ENCODE results near the gene CLEC4C. TPM values are rescaled to one million over a fixed set of nuclear protein-coding genes. Genes with fewer than 3 reads are reported as not detected.

Gene CLEC4C, protein sequence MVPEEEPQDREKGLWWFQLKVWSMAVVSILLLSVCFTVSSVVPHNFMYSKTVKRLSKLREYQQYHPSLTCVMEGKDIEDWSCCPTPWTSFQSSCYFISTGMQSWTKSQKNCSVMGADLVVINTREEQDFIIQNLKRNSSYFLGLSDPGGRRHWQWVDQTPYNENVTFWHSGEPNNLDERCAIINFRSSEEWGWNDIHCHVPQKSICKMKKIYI
- not detected in 2 replicates for total RNA-seq

DNA sequence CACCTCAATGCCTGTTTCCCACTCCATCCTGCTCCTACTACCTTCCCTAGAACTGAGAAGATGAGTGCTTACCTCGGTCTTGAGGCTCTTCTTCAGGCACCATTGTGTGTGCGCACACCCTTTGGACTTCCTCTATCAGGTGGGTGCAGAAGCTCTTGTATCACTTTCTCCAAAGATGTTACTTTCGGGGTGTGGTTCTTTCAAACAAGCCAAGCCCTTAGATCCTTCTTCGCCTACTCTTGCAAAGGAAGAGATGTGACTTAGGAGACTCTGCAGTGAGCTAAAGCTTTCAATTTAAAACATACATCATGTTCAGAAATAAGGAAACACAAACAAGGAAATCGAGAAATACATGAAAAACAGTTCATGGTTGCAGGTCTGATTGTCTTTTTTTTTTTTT lies at the start of gene CLEC4C:
Gene CLEC4C, minus strand, starts transcription at position 130 of the 400 bp plus-strand sequence. Its CDS starts 27 bp downstream, at position 103.

DNA sequence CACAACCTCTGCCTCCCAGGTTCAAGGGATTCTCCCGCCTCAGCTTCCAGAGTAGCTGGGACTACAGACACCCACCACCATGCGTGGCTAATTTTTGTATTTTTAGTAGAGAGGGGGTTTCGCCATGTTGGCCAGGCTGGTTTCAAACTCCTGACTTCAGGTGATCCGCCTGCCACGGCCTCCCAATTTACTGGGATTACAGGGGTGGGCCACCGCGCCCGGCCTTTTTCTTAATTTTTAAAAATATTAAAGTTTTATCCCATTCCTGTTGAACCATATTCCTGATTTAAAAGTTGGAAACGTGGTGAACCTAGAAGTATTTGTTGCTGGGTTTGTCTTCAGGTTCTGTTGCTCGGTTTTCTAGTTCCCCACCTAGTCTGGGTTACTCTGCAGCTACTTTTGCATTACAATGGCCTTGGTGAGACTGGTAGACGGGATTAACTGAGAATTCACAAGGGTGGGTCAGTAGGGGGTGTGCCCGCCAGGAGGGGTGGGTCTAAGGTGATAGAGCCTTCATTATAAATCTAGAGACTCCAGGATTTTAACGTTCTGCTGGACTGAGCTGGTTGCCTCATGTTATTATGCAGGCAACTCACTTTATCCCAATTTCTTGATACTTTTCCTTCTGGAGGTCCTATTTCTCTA lies 41.8 kb upstream of the CLEC4C start, which contains the start of gene NANOG:
Gene NANOG, plus strand, starts transcription at position 519 of the 645 bp plus-strand sequence. CDS start 213 bp downstream, outside the sequence.

DNA sequence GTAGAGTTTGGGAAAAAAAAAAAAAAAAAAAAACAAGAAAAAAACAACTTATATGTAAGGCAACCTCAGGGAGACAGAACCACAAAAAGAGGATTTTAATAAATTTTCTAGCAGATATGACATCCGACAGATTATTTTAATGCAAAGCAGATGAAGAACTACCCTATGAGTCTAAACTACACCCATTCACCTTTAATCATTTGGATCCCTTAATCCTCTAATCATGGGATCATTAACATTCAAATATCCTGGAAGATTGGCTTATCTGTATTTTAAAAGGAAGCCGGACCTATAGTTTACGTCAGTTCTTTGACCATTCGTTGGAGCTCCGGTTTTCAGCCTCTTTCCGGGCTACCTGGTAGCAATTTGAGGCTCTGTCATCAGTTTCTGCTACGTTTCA lies 36.0 kb downstream of the CLEC4C start, which contains the start of gene DPPA3:
Gene DPPA3, plus strand, starts transcription at position 301 of the 400 bp plus-strand sequence. CDS start 138 bp downstream, outside the sequence.

DNA sequence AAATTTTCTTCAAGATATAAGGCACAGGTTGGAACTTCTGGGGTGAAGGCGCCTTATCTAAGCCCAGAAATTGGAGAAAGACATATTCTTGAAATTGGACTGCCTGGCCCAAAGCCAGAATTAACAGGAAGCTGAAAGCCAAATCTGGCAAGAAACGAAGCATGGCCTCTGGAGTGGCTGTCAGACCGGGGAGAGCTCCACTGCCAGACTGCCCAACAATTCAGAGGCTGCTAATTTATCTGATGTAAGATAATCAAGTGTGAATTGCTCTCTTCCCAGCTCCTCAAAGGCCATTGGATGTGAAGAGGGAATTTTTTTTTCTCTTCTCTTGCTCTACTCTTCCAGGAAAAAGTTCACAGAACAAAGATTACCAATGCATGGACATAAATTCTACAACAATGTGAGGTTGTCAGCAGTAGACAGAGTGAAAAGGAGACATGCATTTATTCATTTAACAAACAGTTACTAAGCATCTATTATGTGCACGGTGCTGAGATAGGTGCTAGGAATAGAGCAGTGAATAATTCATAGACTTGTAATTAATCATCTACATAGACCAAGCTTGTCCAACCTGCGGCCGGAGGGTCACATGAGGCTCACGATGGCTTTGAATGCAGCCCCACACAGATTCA lies 51.5 kb downstream of the CLEC4C start, which contains the start of gene GDF3:
Gene GDF3, minus strand, starts transcription at position 210 of the 632 bp plus-strand sequence. Its CDS starts 47 bp downstream, at position 163.

Other genes starting within 250 kb of the CLEC4C start
- gene CD163, start 243.6 kb downstream of the CLEC4C start, total RNA-seq = not detected in 2 replicates
- not detected in 2 replicates for gene APOBEC1, start 81.5 kb downstream of the CLEC4C start, total RNA-seq
- 0.06 and 0.16 TPM in 2 replicates for gene GDF3, start 51.6 kb downstream of the CLEC4C start, total RNA-seq
- not detected in 2 replicates for gene DPPA3, start 35.9 kb downstream of the CLEC4C start, total RNA-seq
- not detected in 2 replicates for gene NANOGNB, start 17.8 kb upstream of the CLEC4C start, total RNA-seq
- gene NANOG, start 42.0 kb upstream of the CLEC4C start, total RNA-seq = not detected in 2 replicates
- 0.06 TPM in 1 of 2 replicates, not detected in the other for gene SLC2A14, start 125.5 kb upstream of the CLEC4C start, total RNA-seq
- gene SLC2A3, start 188.8 kb upstream of the CLEC4C start, total RNA-seq = 21.2 and 24.1 TPM in 2 replicates